ENCODE data around the gene CDK13. TPM values are rescaled to one million over a fixed set of nuclear protein-coding genes. Genes with fewer than 3 reads are reported as not detected.
"Not testable (repeated sequence)": the region's sequence is repeated elsewhere in the genome, so short reads cannot be mapped to it uniquely, and the experiment has no call there.

CDK13 gene
- total RNA-seq, 1 donor from 2014 or later: 45.8 TPM

DNA sequence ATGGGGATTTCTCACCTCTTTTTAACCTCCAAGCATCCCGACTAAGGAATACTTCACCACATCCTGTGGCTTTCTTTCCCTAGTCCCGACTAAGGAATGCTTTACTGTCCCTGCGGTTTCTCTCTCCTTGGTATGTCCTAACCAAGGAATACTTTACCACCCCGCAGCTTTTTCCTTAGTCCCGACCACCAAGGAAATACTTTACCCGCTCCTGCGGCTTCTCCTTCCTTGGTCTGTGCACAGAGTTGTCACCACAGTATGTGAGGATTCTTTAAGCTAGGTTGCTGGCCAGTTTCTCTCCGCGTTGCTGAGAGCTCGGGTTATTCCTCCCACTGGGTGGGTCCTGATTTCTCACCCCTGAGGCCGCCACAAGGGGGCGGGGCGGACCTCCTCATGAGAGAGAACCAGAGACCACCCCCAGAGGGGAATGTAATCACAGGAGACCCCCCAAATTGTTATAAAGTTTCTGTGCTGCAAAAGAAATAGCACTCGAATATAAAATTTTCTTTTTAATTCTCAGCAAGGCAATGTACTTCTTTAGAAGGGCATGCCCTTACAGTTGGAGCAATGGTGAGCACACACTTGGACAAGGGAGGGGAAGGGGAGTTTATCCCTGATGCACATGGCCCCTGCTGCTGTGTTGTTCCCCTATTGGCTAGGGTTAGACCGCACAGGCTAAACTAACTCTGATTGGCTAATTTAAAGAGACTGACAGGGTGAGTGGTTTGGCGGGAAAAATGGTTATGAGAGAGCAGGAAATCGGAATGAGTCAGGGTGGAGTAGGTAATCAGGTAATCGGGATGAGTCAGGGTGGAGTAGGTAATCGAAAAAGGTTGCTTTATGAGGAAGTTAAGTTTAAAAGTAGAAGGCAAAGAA lies 197.6 kb downstream of the CDK13 start:
- no peak for DNase-seq (ENCODE audit: low read depth, low spot score)

DNA sequence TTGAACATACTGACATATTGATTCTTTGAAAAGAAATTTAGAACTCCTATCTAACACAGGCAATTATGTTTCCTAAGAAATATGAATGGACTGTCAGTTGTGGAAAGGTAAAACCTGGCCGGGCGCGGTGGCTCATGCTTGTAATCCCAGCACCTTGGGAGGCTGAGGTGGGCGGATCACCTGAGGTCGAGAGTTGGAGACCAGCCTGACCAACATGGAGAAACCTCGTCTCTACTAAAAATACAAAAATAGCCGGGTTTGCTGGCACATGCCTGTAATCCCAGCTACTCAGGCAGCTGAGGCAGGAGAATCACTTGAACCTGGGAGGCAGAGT lies 198.2 kb downstream of the CDK13 start:
- not testable (repeated sequence) for DNase-seq (ENCODE audit: low read depth, low spot score)

DNA sequence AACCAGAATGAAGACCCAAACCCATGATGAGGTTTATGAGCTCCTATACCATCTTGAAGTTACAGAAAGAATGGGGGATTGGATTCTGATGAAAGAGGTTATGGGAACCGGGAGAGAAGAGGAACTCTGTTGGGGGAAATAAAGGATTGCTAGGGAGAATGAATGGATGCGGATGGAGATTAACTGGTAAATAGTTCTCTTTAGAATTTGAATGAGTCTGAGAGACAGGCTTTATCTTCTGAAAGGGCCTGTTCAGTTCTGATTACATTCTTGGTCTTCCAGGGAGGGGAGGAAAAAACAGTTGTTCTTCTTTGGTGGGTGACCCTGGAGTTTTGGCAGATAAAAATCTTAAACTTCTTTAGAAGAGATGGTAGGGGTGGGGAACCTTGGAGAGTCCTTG lies 198.6 kb downstream of the CDK13 start:
- no peak for DNase-seq (ENCODE audit: low read depth, low spot score)

Other genes starting within 250 kb of the CDK13 start
- gene MPLKIP, start 184.4 kb downstream of the CDK13 start, total RNA-seq: 28.2 and 31.2 TPM in 2 replicates
- 0.88 and 2.4 TPM in 2 replicates for gene SUGCT, start 184.7 kb downstream of the CDK13 start, total RNA-seq

Data from pulmonary artery endothelial cell (primary cell).